Measurements from ENCODE around the gene DNM1L. TPM values are rescaled to one million over a fixed set of nuclear protein-coding genes. Genes with fewer than 3 reads are reported as not detected.

DNM1L gene
- total and polyA plus RNA-seq, 10 of the 15 experiments (the other 5 are each of a cell fraction or from before 2014, with no cell fraction given), result 23.1 to 201 (median 63.9) TPM

GRCh38 chr12:32755051-32755653 lies 76.1 kb downstream of the DNM1L start:
- H2AFZ ChIP-seq (ENCODE audit: control insufficient read depth, low read depth, low read length), result peak overlapping the region; percentile 84
- H3K36me3 ChIP-seq (ENCODE audit: control insufficient read depth in 2 of 2, insufficient read depth in 2 of 2, low read length in 1 of 2), result peaks cover 0 to 4% of the 10 kb centered on the region in 2 experiments; a peak in 1 of 4 replicates
- ChIA-PET RAD21 (ENCODE audit: unreplicated experiment) (interaction anchor here (0.5 to 4.8 kb wide), 44 partner anchors 10 to 1457 kb away, joined by 3 to 82 read pairs (median 4); partner anchors contain the start of genes ALG10, DNM1L and ETFBKMT), SMC1A (ENCODE audit: uncharacterized antibody, unreplicated experiment) (interaction anchor here (0.6 to 4.9 kb wide), 44 partner anchors 11 to 1280 kb away, joined by 3 to 67 read pairs (median 4); partner anchors contain the start of genes ALG10 and DNM1L), CTCF (interaction anchor here (0.6 to 5.0 kb wide), 69 partner anchors 10 to 1475 kb away, joined by 3 to 110 read pairs (median 4); partner anchors contain the start of genes ALG10, DNM1L and ETFBKMT), POLR2A (interaction anchor here (0.8 to 1.6 kb wide), 6 partner anchors 10 to 1267 kb away, joined by 3 to 21 read pairs (median 5); partner anchors contain the start of genes ALG10 and DNM1L)
- in situ Hi-C loops (cut with MboI), result loop anchor here (5.0 to 25.0 kb wide), 4 partner anchors 157 to 1607 kb away; partner anchors contain the start of gene ALG10
- peak overlapping the region; percentile 93 for H3K9ac ChIP-seq (ENCODE audit: control insufficient read depth, insufficient read depth, low read length)
- H3K4me2 ChIP-seq (ENCODE audit: control insufficient read depth, insufficient read depth), result peak overlapping the region; percentile 92
- no peaks in the 10 kb centered on the region for H3K9me3 ChIP-seq (replicated peaks; ENCODE audit: control insufficient read depth, insufficient read depth, low read length)
- WGBS (ENCODE audit: insufficient coverage, insufficient replicate concordance, low lambda C conversion rate, missing lambda C conversion rate), result 2% methylated on average over 40 of the region's 40 CpGs
- intact Hi-C loops (cut with micrococcal nuclease; ENCODE audit: unreplicated experiment), result loop anchor here (1.0 to 10.0 kb wide), 3 partner anchors 300 to 1102 kb away; no protein-coding TSS in a partner anchor
- FAIRE-seq (peak; percentile 68), ATAC-seq (peak; percentile 83), DNase-seq (ENCODE audit: low read depth, low spot score) (peak; percentile 49)
- H3K27ac ChIP-seq (ENCODE audit: control insufficient read depth, insufficient read depth), result peak overlapping the region; percentile 89
- peak overlapping the region; percentile 77 for H3K4me3 ChIP-seq
- no peaks in the 10 kb centered on the region for H3K27me3 ChIP-seq (replicated peaks in 1 of 2; ENCODE audit: control insufficient read depth in 2 of 2, insufficient read depth in 2 of 2, low read length in 1 of 2)
- TSS peak; percentile 52 for BruUV-seq (replicated peaks)
- no peaks in the 10 kb centered on the region for H3K4me1 ChIP-seq (ENCODE audit: control insufficient read depth, insufficient read depth, low read length)
- no peaks in the 10 kb centered on the region for H4K20me1 ChIP-seq (ENCODE audit: control insufficient read depth, insufficient read depth)
- H3K79me2 ChIP-seq (ENCODE audit: control insufficient read depth, insufficient read depth, low read length), result peaks cover 22% of the 10 kb centered on the region
- TF ChIP-seq SMC3 (IDR thresholded peaks at IDR 0.05; ENCODE audit: borderline replicate concordance, low read length) (peak; percentile 64), PKNOX1 (IDR thresholded peaks at IDR 0.05) (no peak), MEF2A (IDR thresholded peaks at IDR 0.05; ENCODE audit: insufficient read depth, low read depth, low read length) (no peak), HDAC2 (IDR thresholded peaks at IDR 0.05) (no peak), SMAD1 (IDR thresholded peaks at IDR 0.05; ENCODE audit: low read depth, partially characterized antibody) (no peak), PRDM15 (CRISPR knock-in tag; IDR thresholded peaks at IDR 0.05) (no peak), NFYA (IDR thresholded peaks at IDR 0.05; ENCODE audit: borderline replicate concordance, low read depth, low read length) (no peak), ZNF384 (IDR thresholded peaks at IDR 0.05; ENCODE audit: borderline replicate concordance, low read depth, low read length) (no peak; the same call in 1 of the 2 replicates), NFIC (IDR thresholded peaks at IDR 0.05; ENCODE audit: low read depth, low read length) (no peak), HCFC1 (IDR thresholded peaks at IDR 0.05; ENCODE audit: low read length) (no peak; the same call in 1 of the 2 replicates), NFXL1 (IDR thresholded peaks at IDR 0.05; ENCODE audit: borderline replicate concordance) (no peak), CBFB (IDR thresholded peaks at IDR 0.05; ENCODE audit: low read depth) (no peak), CREB1 (IDR thresholded peaks at IDR 0.05; ENCODE audit: low read depth) (0 out of 2 replicates have a peak, but pooled peaks have one; percentile 15), ZBTB40 (IDR thresholded peaks at IDR 0.05; ENCODE audit: borderline replicate concordance) (peak; percentile 63; the same call in 1 of the 2 replicates)

Data from GM12878 (cell line).